ELR (cell line): ENCODE data around the gene PINK1.
"Not testable (repeated sequence)": the region's sequence is repeated elsewhere in the genome, so short reads cannot be mapped to it uniquely, and the experiment has no call there.

Experiments
- DNase-seq: peaks from one replicate; pipeline ENCODE4 v3.0.0-alpha.2; 2015; ENCODE audit warnings: low read depth

The PINK1 gene

GRCh38 chr1:20633190-20634064, at the start of gene PINK1:
Gene PINK1, plus strand, starts transcription at chr1:20633458. Its CDS starts 91 bp downstream, at chr1:20633549.
- DNase-seq = peak; percentile 77

DNA sequence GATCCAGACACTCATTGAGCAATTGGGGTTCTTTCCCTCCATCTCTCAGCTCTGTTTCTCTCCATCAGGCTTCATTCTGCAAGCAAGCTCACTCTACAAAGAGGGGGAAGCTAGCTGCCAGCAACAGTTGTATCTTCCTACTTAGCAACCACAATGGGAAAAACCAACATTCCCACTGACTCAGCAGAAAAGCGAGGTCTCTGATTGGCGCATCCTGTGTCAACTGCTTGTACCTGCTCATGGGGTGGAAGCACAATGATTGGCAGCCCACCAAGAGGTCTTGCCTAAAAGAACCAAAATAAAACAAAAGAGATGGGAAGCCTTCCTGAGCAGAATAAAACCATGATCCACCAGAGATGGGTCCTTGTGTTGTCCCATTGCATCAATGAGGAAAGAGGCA, 48.4 kb upstream of the PINK1 start:
- DNase-seq = no peak

DNA sequence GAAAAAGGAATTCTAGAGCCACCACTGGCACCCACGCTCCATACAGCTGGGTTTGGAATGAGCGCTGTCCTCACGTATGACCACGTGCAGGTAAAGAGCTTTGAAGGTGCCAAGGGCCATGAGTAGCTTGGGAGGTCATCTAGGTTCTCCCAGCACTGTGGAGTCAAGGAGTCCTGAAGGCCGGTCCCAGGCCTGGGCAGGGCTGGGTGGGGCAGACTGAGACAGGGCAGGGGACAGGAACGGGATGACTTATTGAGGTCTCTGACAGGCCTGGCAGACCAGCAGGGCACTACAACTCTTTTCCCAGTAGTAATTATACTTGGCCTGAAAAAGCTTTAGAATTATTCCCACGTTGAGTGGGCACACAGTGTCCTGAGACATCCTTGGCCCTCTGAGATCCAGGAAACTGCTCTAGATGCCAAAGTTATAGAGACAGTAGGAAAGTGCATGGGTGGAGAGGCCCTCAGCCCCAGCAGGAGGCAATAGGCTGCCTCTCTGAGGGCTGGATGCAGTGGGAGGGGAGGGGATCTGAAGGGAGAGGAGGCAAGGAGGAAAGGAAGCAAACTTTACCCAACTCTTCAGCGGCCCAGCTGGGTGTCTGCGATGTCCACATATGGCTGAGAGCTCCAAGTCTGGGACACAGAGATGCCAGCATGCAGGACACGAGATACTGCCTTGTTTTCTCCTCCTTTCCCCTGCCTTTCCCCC, 46.2 kb upstream of the PINK1 start:
- no peak for DNase-seq

DNA sequence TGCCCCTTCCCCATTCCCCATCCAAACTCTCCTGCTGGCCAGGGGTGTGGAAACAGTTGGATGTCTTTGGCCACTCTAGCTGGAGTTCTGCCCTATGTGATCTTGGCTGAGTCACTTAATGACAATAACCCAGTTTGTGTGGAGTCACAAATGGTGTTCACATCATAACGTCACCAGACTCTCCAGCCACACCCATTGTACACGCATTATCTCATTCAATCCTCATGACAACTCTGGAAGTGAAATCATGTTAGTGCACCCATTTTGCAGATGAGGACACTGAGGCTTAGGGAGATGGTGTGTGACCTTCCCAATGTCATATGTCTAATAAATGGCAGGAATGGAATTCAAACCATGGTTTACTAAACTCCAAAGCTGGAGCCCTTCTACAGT, 45.6 kb upstream of the PINK1 start:
- peak; percentile 56 for DNase-seq

DNA sequence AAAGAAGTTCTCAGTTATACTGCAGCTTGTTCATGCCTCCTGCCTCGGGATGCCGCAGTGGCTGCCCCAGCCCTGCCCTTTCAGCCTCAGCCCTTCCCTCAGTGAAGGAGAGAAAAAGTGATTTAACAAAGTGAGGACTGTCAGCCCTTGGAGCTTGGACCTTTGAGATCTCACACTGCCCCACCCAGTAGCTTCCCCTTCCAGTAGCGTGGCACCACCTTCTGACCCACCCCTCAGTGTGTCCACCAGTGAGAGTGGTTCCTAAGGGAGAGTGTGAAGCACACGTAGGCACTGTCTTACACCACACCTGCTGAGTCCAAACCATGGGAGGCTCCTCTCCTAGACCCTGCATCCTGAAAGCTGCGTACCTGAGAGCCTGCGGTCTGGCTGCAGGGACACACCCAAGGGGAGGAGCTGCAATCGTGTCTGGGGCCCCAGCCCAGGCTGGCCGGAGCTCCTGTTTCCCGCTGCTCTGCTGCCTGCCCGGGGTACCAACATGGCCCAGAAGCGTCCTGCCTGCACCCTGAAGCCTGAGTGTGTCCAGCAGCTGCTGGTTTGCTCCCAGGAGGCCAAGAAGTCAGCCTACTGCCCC, 44.5 kb upstream of the PINK1 start, which contains the start of gene CDA:
Gene CDA, plus strand, starts transcription at position 464 of the 592 bp plus-strand sequence. Its CDS starts 33 bp downstream, at position 497.
- no peak for DNase-seq

- no peak for DNase-seq
Observed at GRCh38 chr1:20589331-20590278, 43.7 kb upstream of the PINK1 start.

- DNase-seq = no peak
Observed at GRCh38 chr1:20590306-20590777, 42.9 kb upstream of the PINK1 start.

GRCh38 chr1:20593756-20594155, 39.5 kb upstream of the PINK1 start:
- DNase-seq = no peak

DNA sequence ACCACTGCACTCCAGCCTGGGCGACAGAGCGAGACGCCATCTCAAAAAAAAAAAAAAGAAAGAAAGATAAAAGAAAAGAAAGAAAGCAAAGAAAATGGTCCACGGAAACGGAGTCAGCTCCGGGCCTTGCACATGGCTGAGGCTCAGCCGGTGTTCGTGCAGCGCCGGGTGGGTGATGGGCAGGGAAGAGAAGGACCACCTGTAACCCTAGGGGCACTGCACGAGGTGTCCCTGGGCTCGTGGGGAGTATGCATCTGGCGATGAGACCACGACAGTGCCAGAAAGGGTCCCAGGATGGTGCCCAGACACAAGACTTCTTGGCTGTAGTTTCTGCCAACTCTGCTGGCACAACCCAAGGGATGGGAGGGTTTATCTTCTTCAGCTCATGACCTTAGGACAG, 38.5 kb upstream of the PINK1 start:
- no peak for DNase-seq

DNA sequence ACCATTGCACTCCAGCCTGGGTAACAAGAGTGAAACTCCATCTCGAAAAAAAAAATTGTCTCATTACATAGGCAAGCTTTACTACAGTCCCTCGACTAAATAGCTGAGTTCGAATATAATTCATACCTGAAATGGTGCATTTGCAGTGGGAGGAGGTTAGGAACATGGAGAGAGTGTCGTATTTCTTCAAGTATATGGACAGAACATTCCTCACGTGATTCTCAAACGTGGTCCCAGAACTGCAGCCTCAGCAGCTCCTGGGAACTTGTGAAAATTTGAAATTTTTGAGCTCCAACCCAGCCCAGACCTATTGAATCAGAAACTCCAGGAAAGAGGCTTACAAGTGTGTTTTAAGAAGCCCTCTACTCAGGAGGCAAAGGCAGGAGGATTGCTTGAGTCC, 37.2 kb upstream of the PINK1 start:
- no peak for DNase-seq

GRCh38 chr1:20597650-20598049, 35.6 kb upstream of the PINK1 start:
- DNase-seq = no peak

DNA sequence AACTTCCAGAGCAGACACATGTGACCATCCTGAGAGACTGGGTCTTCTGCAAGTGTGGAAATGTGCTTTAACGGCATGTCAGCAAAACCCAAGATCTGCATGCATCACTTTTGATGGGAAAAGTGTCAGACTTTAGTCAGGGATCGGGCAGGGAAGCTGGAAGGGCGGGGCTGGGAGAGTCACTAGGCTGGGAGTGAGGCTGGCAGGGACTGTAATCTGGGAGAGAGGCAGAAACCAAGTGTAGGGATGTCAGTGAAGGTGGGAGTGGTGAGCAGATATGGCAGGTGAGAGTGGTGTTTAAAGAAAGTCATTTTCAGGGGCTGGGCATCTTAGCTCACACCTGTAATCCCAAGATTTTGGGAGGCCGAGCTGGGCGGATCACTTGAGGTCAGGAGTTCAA, 33.1 kb upstream of the PINK1 start:
- no peak for DNase-seq

DNA sequence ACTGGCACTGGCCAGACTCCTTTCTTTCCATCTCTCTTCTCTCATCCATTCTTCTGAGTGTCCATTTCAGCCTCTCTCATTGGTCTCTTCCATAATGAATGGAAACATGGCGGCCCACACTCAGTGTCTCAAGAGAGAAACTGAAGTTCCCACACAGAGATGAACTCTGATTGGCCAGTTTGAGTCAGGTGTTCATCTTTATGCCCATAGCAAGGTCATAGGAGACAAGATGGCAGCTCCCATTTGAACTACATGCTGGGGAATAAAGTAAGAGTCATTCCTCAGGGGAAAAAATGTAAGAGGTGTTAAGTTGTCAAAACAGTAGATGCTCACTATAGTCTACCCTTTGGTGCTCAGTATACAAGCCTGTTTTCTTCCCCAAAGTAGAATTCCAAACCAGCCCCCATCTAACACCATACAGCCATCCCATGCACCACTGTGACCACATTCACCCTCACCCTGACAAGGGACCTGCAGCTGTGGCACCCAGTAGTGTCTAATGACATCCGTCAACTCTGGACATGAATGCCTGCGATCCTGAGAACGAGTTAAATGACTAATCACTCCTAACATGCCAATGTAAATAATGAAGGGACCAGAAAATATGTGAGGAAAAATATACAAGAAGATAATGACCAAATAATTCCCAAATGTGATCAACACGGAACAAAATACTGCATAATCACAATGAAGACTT, 32.0 kb upstream of the PINK1 start:
- peak; percentile 62 for DNase-seq

DNA sequence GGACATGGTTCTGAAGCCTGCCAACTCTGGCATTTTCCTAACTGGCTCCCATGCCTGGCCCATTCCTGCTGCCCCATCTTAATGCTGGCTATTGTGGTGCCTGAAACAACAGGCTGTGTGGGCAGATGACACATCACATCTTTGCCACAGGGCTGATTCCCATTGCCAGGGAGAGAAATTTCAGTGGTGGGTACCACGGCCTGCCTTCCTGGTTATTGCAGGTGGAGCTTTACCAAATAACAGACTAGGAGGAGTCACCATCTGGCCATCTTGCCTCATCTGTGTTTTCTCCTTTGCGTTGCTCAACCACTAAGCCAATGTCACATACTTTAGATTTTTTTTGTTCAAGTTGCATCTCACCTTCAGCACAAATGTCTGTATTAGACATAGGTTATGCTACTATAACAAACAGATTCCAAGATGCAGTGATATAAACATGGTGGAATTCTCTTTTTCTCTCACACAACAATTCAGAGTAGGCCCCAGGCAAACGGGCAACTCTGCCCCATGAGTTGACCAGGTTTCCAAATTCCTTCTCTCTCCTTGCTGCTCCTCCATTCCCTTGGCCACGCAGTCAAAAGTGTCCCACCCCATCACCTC, 30.3 kb upstream of the PINK1 start:
- peak; percentile 20 for DNase-seq

DNA sequence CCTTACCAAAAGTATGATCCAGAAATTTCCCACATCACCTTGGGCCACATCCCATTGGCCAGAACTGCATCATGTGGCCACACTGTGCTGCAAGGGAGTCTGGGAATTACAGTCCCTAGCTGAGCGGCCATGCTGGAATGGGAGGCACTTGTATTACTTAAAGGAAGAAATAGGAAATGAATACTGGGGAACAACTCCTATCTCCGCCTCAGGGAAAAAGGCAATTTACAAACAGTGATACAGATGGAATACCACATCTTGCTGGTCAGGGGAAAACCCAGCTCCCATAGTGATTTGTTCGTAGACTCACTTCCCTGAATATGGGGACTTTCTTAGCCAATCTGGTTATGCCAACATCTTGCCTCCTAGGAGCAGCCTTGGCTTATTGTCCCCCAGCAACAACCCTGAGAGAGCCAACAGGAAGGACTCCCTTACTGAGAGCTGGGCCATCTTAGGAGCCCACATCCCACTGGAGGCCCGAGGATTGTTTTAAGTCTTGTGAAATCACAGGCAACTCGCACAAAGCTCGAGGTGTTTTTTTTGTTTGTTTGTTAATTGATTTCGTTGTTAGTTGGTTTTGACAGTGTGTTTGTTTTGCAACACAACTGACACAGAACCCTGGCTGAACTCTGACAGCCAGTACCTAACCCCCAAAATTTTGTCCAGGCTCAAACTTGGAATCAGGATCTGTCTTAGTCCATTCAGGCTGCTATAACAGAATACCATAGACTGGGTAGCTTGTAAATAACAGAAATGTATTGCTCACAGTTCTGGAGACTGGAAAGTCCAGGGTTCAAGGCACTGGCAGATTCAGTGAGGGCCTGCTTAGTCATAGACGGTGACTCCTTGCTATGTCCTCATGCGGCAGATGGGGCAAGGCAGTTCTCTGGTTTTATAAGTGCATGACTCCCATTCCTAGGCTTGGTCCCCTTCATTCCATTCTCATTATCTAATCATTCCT, 29.5 kb upstream of the PINK1 start:
- peak; percentile 99 for DNase-seq

DNA sequence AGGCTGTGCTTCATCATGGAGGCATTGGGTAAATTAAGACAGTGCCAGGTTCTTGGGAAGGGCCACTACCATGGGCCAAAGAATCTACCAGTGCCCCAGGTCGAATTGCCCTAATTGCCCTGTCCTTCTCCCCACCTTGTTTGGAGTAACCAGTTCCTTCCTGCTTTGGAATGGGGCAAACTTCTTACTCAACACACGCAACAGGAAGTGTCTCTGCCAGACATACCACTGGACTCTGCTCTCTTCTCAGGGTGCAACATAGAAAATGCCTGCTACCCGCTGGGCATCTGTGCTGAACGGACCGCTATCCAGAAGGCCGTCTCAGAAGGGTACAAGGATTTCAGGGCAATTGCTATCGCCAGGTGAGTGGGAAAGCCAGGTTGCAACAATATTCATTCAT, 28.6 kb upstream of the PINK1 start:
- DNase-seq = peak; percentile 63

DNA sequence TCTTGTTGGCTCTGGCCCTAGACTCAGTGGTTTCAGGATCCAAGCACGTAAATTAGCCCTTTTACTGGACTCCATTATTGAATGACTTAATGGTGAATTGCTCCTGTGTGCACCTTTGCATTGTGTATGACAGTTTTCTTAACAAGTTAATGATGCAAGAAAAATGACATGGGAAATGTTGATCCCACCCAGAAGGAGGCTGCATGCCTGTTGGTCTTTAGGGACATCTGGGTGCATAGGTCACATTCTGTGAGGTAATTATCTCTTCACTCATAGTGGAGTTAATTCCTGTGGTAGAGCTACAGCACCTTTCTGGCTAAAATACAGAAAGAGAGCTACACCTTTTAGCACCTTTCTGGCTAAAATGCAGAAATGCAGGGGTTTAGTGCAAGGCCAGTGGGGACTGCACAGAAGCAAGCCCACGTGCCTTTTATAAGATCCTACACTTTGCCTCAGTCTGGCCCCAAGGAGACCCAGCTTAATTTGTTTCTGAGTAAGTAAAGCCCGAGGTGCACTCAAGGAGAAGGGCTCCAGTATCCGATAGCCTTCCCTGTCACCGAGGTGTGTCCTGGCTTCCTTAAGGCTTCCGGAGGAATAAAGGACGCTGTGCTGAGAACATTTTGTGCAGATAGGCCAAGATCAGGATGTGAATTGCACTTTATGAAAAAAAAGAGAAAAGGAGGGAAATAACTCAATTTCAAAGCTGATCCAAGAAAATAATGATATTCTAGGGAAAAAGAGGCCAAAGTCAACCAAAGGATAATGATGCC, 26.3 kb upstream of the PINK1 start:
- not testable (repeated sequence) for DNase-seq

DNA sequence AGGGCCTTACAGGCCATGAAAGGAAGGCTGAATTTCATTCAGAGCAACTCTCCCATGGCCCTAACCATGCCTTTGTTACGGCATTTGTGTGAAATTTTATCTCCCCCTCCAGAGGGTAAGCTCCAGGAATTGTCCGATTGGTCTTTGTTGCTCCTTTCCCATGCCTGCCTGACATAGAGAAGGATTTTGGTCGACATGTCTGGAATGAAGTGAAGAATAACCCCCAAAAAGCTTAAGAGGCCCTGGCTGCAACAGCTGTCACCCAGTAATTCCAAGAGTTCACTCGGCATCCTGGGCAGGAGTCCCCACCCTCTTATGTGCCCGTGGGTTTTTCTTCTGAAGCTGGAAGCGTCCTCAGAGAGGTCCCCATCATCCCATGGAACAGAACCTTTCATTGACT, 23.7 kb upstream of the PINK1 start:
- no peak for DNase-seq

GRCh38 chr1:20610970-20611369, 22.3 kb upstream of the PINK1 start:
- no peak for DNase-seq
